SU-DHL-6 (cell line): ENCODE measurements around the gene CRIP2.

ENCODE experiments used
- H2AFZ ChIP-seq: fragments of 200-600 bp; sonication (generic); 2 replicates; pipeline ENCODE4 v1.6.1; 2014; ENCODE audit warnings: low read depth, mild to moderate bottlenecking, moderate library complexity, mixed read lengths, antibody characterized with exemption, low read length; ENCODE audit not compliant: severe bottlenecking
- H3F3A ChIP-seq: fragments of 200-600 bp; shearing (Covaris generic); 2 replicates; pipeline ENCODE4 v1.6.0; 2016; ENCODE audit warnings: antibody characterized with exemption, mild to moderate bottlenecking; ENCODE audit not compliant: insufficient read depth
- H3K27ac ChIP-seq: fragments of 200-600 bp; sonication (generic); 2 replicates; pipeline ENCODE4 v1.5.1; 2016; ENCODE audit warnings: low read depth, mild to moderate bottlenecking, low read length, moderate library complexity, mixed read lengths
- H3K27me3 ChIP-seq: fragments of 200-600 bp; sonication (generic), shearing (Covaris generic); 2 replicates; pipeline ENCODE4 v1.6.0; 2014; ENCODE audit warnings: mild to moderate bottlenecking, low read length
- H3K36me3 ChIP-seq: fragments of 200-600 bp; sonication (generic); 2 replicates; pipeline ENCODE4 v1.6.1; 2014; ENCODE audit warnings: mild to moderate bottlenecking, low read length, mixed read lengths
- H3K4me2 ChIP-seq: fragments of 300-600, 200-600 bp; shearing (Covaris generic), sonication (generic); 2 replicates; pipeline ENCODE4 v1.6.0; 2014; ENCODE audit warnings: low read length, low read depth, mild to moderate bottlenecking; ENCODE audit not compliant: poor library complexity, severe bottlenecking
- H3K4me3 ChIP-seq: fragments of 200-600 bp; sonication (generic); 2 replicates; pipeline ENCODE4 v1.5.1; 2014; ENCODE audit warnings: antibody characterized with exemption, low read length, mild to moderate bottlenecking, mixed read lengths; ENCODE audit not compliant: insufficient read depth, poor library complexity, severe bottlenecking
- H3K79me2 ChIP-seq: fragments of 200-600 bp; sonication (generic); 2 replicates; pipeline ENCODE4 v1.6.1; 2014; ENCODE audit warnings: mild to moderate bottlenecking, low read length, moderate library complexity; ENCODE audit not compliant: insufficient read depth
- H3K9ac ChIP-seq: fragments of 200-600 bp; sonication (generic); 2 replicates; pipeline ENCODE4 v1.7.0; 2014; ENCODE audit warnings: mild to moderate bottlenecking, low read length
- H3K9me2 ChIP-seq: fragments of 200-600 bp; sonication (generic); replicated peaks from 2 replicates; pipeline ENCODE4 v1.6.1; 2014; ENCODE audit warnings: low read length; ENCODE audit not compliant: insufficient read depth
- H3K9me3 ChIP-seq: fragments of 200-600 bp; sonication (generic); 2 replicates; pipeline ENCODE4 v1.6.1; 2014; ENCODE audit warnings: low read length, mixed read lengths; ENCODE audit not compliant: insufficient read depth
- H4K20me1 ChIP-seq: fragments of 200-600 bp; sonication (generic); 2 replicates; pipeline ENCODE4 v1.6.1; 2014; ENCODE audit warnings: low read depth, mild to moderate bottlenecking, antibody characterized with exemption, low read length, moderate library complexity, mixed read lengths
- CTCF ChIP-seq: fragments of 200-600 bp; sonication (generic); IDR thresholded peaks from one replicate; pipeline ENCODE4 v1.5.1; 2017; ENCODE audit warnings: antibody characterized with exemption, mild to moderate bottlenecking, low read length, moderate library complexity; ENCODE audit not compliant: insufficient read depth, poor library complexity, severe bottlenecking
- EZH2phosphoT487 ChIP-seq: fragments of 200-600 bp; sonication (generic), shearing (Covaris generic); conservative IDR thresholded peaks from 2 replicates; pipeline ENCODE4 v1.6.1; 2018; ENCODE audit warnings: mild to moderate bottlenecking, antibody characterized with exemption, low read length, moderate library complexity, mixed read lengths

Gene CRIP2

GRCh38 chr14:105445901-105446845 is 28.4 kb upstream of the CRIP2 start:
- Histone ChIP-seq H3K36me3 (no peaks in the 10 kb centered on the region), H3K9me3 (no peaks in the 10 kb centered on the region), H3K9ac (no peak overlapping the region), H3K27ac (no peak overlapping the region), H3K27me3 (no peaks in the 10 kb centered on the region), H2AFZ (no peak overlapping the region), H4K20me1 (peaks cover 3% of the 10 kb centered on the region; the same call in 1 of the 2 replicates), H3K9me2 (no peaks in the 10 kb centered on the region), H3K4me2 (no peak overlapping the region), H3K79me2 (no peaks in the 10 kb centered on the region; the same call in 1 of the 2 replicates), H3F3A (no peaks in the 10 kb centered on the region), H3K4me3 (no peak overlapping the region)
- TF ChIP-seq EZH2phosphoT487 (no peak), CTCF (no peak)

GRCh38 chr14:105446971-105447370 is 27.6 kb upstream of the CRIP2 start:
- Histone ChIP-seq H3K9ac (no peak overlapping the region), H3K79me2 (no peaks in the 10 kb centered on the region; the same call in 1 of the 2 replicates), H3K9me2 (no peaks in the 10 kb centered on the region), H3F3A (no peaks in the 10 kb centered on the region), H3K36me3 (no peaks in the 10 kb centered on the region), H3K4me3 (no peak overlapping the region), H3K9me3 (no peaks in the 10 kb centered on the region), H2AFZ (no peak overlapping the region), H3K27me3 (no peaks in the 10 kb centered on the region), H3K27ac (no peak overlapping the region), H4K20me1 (peaks cover under 1% of the 10 kb centered on the region; the same call in 1 of the 2 replicates), H3K4me2 (no peak overlapping the region)
- TF ChIP-seq CTCF: no peak
- no peak for TF ChIP-seq EZH2phosphoT487

GRCh38 chr14:105447651-105448640 is 26.7 kb upstream of the CRIP2 start:
- TF ChIP-seq EZH2phosphoT487: no peak
- no peak for TF ChIP-seq CTCF
- no peak overlapping the region for H3K4me2 ChIP-seq

More at GRCh38 chr14:105447651-105448640, 26.7 kb upstream of the CRIP2 start:
- no peaks in the 10 kb centered on the region for H3K27me3 ChIP-seq
- no peak overlapping the region for H3K4me3 ChIP-seq
- H3F3A ChIP-seq: no peaks in the 10 kb centered on the region
- no peaks in the 10 kb centered on the region for H4K20me1 ChIP-seq
- H3K9ac ChIP-seq: no peak overlapping the region
- H3K9me2 ChIP-seq: no peaks in the 10 kb centered on the region
- no peak overlapping the region for H3K27ac ChIP-seq
- no peaks in the 10 kb centered on the region for H3K36me3 ChIP-seq
- no peak overlapping the region for H2AFZ ChIP-seq
- no peaks in the 10 kb centered on the region for H3K9me3 ChIP-seq
- no peaks in the 10 kb centered on the region; the same call in 1 of the 2 replicates for H3K79me2 ChIP-seq
